ENCODE data around the gene ENO2. TPM values are rescaled to one million over a fixed set of nuclear protein-coding genes. Genes with fewer than 3 reads are reported as not detected.
"Not testable (repeated sequence)": the region's sequence is repeated elsewhere in the genome, so short reads cannot be mapped to it uniquely, and the experiment has no call there.

ENO2 gene
- total RNA-seq, 2 donors from 2014 or later = 234 to 858 TPM

DNA sequence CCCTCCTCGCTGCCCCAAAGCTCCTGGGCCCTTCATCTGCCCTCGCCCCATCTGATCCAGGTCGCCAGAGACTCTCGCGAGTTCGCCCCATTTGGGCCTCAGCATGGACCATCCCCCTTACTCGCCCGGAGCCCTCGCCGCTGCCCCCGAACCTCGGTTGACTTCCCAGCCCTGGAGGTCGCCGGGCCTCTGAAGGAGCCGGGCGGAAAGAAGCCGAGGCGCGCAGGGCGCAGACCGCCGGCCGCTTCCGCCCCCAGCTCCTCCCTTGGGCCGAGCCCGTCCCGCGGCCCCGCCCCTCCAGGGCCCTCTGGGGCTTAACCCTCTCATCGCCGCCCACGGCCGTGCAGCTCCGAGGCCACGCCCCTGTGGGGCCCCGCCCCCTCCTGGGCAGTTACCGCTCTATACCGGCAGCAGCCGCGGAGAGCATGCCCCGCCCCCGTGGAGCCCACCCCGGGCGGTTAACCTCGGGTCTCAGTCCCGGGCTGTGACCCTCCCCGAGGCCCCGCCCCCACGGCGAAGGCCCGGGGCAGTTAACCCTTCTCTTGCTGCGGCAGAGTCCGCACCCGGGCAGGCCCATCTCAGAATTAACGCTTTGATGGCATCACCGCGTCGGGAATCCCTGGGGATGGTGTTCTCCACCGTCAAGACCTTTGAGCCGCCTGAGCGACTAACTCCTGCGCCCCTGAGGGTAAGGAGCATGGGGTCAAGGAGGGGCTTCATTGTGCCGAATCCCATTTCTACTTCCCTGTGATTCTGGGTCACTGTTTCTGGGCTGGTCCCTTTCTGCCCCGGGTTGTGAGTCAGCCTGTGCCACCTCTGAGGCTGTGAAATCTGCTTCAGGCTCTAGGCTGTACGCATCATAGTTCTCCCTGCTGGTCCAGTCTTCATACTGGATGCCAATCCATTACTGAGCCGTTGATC is 41.0 kb upstream of the ENO2 start, which contains the start of gene SPSB2:
Gene SPSB2, minus strand, starts transcription at position 210 of the 921 bp plus-strand sequence. CDS start 402 bp downstream, outside the sequence.
- Mint-ChIP-seq H3K9me3 (no peaks in the 10 kb centered on the region), H3K4me1 (peaks cover 38% of the 10 kb centered on the region), H3K4me3 (peak within 1 kb of the TSS; percentile 94), H3K36me3 (ENCODE audit: low read depth) (peaks cover 98% of the 10 kb centered on the region), H3K27ac (peak within 1 kb of the TSS; percentile 94), H3K27me3 (no peaks in the 10 kb centered on the region)
- ATAC-seq (replicated peaks) = peak; percentile 78

DNA sequence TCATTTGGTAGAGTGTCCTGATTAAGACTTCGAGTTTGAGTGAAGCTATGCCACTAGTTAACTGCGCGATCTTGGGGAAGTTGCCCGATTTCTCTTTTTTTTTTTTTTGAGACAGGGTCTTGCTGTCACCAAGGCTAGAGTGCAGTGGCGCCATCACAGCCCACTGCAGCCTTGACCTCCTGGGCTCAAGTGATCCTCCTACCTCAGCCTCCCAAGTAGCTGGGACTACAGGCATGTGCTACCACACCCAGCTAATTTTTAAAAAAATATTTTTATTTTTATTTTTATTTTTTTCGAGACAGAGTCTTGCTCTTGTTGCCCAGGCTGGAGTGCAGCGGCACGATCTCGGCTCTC is 40.4 kb upstream of the ENO2 start:
- ATAC-seq (replicated peaks); H3K9me3 Mint-ChIP-seq; H3K27me3 Mint-ChIP-seq: not testable (repeated sequence)
- Mint-ChIP-seq H3K27ac (peak overlapping the region; percentile 94), H3K4me1 (peaks cover 33% of the 10 kb centered on the region), H3K36me3 (ENCODE audit: low read depth) (peaks cover 95% of the 10 kb centered on the region), H3K4me3 (peak overlapping the region; percentile 94)

DNA sequence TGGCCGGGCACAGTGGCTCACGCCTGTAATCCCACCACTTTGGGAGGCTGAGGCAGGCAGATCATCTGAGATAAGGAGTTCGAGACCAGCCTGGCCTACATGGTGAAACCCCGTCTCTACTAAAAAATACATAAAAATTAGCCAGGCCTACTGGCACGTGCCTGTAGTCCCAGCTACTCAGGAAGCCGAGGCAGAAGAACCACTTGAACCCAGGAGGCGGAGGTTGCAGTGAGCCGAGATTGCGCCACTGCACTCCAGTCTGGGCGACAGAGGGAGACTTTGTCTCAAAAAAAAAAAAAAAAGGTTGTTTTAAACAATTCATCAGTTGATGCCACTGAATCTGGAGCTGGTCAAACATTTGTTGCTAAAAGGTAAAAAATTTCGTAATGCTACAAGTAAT is 34.6 kb upstream of the ENO2 start:
- H3K36me3 Mint-ChIP-seq (ENCODE audit: low read depth) = peaks cover 71% of the 10 kb centered on the region
- not testable (repeated sequence) for H3K9me3 Mint-ChIP-seq; H3K4me1 Mint-ChIP-seq; H3K27ac Mint-ChIP-seq; ATAC-seq (replicated peaks); H3K27me3 Mint-ChIP-seq; H3K4me3 Mint-ChIP-seq

DNA sequence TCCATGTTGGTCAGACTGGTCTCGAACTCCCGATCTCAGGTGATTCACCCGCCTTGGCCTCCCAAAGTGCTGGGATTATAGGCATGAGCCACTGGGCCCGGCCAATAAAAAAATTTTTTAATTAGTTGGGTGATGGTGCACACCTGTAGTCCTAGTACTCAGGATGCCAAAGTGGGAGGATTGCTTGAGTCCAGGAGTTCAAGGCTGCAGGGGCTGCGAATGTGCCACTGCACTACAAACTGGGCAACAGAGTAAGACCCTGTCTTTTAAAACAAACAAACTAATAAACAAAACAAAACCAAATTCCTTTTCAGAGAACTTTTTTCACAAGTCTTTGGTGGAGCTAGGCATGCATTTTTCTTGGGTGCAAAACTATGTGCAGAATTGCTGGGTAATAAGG is 31.1 kb upstream of the ENO2 start:
- no peak for ATAC-seq (replicated peaks)
- no peaks in the 10 kb centered on the region for H3K9me3 Mint-ChIP-seq

DNA sequence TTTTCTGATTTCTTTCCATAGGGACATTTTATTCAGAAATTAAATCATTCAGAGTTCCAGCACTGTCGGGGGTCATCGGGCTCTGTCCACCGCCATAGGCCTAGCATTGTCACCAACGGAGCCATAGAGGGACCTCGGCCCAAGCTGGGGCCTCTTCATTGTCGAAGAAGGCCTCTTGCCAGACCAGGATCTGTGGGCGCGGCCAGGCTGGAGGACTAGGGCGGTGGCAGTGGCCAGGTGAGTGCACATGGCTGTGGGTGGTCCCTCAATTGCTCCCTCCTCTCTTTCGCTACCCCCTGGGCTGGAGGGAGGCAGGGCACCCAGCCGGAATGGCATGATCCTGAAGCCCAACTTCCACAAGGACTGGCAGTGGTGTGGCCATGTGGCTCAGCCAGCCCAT is 30.7 kb upstream of the ENO2 start:
- Mint-ChIP-seq H3K27me3 (no peaks in the 10 kb centered on the region), H3K4me1 (no peaks in the 10 kb centered on the region), H3K9me3 (no peaks in the 10 kb centered on the region), H3K27ac (no peak overlapping the region), H3K36me3 (ENCODE audit: low read depth) (peaks cover 45% of the 10 kb centered on the region), H3K4me3 (no peak overlapping the region)
- ATAC-seq (replicated peaks) = no peak

More for the DNA sequence above, 31.1 kb upstream of the ENO2 start:
- Mint-ChIP-seq H3K4me1 (no peaks in the 10 kb centered on the region), H3K36me3 (ENCODE audit: low read depth) (peaks cover 46% of the 10 kb centered on the region), H3K27ac (no peak overlapping the region), H3K4me3 (no peak overlapping the region), H3K27me3 (no peaks in the 10 kb centered on the region)

DNA sequence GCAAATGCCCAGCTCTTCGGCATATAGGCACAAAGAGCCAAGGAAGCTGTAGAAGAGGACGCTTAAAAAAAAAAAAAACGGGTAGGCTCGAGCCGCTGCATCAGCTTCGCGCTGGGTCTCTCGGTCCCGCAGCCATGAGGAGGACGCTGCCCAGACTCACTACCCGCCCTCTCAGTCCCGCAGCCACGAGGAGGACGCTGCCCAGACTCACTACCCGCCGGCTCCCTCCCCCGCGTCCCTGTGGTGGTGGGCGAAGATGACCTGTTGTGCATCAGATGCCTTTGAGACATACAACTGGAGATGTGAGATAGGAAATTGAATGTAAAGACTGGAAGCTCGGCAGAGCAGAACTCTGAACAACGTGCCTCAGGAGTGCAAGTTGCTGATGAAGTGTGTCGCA is 29.8 kb upstream of the ENO2 start:
- Mint-ChIP-seq H3K4me1 (no peaks in the 10 kb centered on the region), H3K9me3 (no peaks in the 10 kb centered on the region), H3K36me3 (ENCODE audit: low read depth) (peaks cover 39% of the 10 kb centered on the region), H3K27ac (no peak overlapping the region), H3K4me3 (no peak overlapping the region), H3K27me3 (no peaks in the 10 kb centered on the region)
- ATAC-seq (replicated peaks) = no peak

DNA sequence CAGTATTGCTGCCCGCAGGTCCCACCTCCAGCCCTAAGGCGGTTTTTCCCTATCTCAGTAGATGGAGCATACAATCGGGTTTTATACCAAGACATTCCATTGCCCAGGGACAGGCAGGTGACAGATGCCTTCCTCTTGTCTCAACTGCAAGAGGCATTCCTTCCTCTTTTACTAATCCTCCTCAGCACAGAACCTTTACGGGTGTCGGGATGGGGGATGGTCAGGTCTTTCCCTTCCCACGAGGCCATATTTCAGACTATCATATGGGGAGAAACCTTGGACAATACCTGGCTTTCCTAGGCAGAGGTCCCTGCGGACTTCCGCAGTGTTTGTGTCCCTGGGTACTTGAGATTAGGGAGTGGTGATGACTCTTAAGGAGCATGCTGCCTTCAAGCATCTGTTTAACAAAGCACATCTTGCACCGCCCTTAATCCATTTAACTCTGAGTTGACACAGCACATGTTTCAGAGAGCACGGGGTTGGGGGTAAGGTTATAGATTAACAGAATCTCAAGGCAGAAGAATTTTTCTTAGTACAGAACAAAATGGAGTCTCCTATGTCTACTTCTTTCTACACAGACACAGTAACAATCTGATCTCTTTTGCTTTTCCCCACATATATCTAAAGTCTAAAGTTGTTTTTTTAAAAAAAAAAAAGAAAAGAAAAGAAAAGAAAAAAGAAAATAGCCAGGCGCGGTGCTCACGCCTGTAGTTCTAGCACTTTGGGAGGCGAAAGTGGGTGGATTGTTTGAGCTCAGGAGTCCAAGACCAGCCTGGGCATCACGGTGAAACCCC is 28.0 kb upstream of the ENO2 start:
- H3K27ac Mint-ChIP-seq; H3K4me3 Mint-ChIP-seq; H3K4me1 Mint-ChIP-seq; H3K27me3 Mint-ChIP-seq; H3K9me3 Mint-ChIP-seq; ATAC-seq (replicated peaks): not testable (repeated sequence)
- H3K36me3 Mint-ChIP-seq (ENCODE audit: low read depth) = peaks cover 39% of the 10 kb centered on the region

DNA sequence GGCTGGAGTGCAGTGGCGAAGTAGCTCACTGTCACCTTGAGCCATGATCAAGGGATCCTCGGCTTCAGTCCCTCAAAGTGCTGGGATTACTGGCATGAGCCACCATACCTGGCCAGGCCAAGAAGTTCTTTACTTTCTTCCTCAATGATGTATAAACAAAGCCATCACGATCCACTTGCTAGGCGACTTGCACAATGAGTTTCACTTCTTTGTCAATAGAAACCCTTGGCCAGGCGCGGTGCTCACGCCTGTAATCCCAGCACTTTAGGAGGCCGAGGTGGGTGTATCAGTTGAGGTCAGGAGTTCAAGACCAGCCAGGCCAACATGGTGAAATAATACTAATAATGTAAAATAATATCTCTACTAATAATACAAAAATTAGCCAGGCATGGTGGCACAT is 26.9 kb upstream of the ENO2 start:
- H3K27ac Mint-ChIP-seq = no peak overlapping the region

DNA sequence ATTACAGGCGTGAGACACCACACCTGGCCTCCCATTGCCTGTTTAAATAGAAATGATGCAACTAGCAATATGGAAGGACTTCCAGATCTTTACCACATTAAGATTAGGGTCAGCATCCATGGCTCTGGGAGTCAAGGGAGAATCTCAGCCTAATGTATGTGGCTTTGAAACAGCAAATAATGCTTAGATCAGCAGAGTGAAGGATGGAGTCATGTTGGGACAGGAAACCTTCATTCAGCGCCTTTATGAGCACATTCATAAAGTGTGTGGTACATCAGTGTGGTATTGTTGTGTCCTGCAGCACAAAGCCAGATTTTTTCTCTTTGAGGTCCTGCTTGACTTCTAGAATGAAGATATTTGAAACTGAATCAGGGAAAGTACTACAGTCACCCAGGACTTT is 26.0 kb upstream of the ENO2 start:
- H3K9me3 Mint-ChIP-seq = no peaks in the 10 kb centered on the region
- peaks cover 23% of the 10 kb centered on the region for H3K36me3 Mint-ChIP-seq (ENCODE audit: low read depth)
- no peak overlapping the region for H3K4me3 Mint-ChIP-seq
- H3K27ac Mint-ChIP-seq = no peak overlapping the region
- H3K4me1 Mint-ChIP-seq = peaks cover 4% of the 10 kb centered on the region
- H3K27me3 Mint-ChIP-seq = no peaks in the 10 kb centered on the region
- ATAC-seq (replicated peaks) = no peak

More for the DNA sequence above, 26.9 kb upstream of the ENO2 start:
- Mint-ChIP-seq H3K4me1 (peaks cover 4% of the 10 kb centered on the region), H3K27me3 (no peaks in the 10 kb centered on the region), H3K36me3 (ENCODE audit: low read depth) (peaks cover 32% of the 10 kb centered on the region), H3K4me3 (no peak overlapping the region), H3K9me3 (no peaks in the 10 kb centered on the region)
- ATAC-seq (replicated peaks) = no peak

DNA sequence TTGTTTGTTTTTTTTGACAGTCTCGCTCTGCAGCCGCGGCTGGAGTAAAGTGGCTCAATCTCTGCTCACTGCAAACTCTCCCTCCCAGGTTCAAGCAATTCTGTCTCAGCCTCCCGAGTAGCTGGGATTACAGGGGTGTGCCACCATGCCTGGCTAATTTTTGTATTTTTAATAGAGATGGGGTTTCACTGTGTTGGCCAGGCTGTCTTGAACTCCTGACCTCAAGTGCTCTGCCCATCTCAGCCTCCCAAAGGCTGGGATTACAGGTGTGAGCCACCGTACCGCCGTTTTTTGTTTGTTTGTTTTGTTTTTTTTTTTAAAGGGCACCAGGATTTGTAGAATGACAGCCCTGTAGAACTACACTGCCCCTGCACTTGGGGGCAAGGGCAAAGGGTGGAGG is 25.6 kb upstream of the ENO2 start:
- peaks cover 19% of the 10 kb centered on the region for H3K36me3 Mint-ChIP-seq (ENCODE audit: low read depth)
- H3K27me3 Mint-ChIP-seq; H3K4me3 Mint-ChIP-seq; H3K27ac Mint-ChIP-seq; H3K4me1 Mint-ChIP-seq; ATAC-seq (replicated peaks); H3K9me3 Mint-ChIP-seq: not testable (repeated sequence)

DNA sequence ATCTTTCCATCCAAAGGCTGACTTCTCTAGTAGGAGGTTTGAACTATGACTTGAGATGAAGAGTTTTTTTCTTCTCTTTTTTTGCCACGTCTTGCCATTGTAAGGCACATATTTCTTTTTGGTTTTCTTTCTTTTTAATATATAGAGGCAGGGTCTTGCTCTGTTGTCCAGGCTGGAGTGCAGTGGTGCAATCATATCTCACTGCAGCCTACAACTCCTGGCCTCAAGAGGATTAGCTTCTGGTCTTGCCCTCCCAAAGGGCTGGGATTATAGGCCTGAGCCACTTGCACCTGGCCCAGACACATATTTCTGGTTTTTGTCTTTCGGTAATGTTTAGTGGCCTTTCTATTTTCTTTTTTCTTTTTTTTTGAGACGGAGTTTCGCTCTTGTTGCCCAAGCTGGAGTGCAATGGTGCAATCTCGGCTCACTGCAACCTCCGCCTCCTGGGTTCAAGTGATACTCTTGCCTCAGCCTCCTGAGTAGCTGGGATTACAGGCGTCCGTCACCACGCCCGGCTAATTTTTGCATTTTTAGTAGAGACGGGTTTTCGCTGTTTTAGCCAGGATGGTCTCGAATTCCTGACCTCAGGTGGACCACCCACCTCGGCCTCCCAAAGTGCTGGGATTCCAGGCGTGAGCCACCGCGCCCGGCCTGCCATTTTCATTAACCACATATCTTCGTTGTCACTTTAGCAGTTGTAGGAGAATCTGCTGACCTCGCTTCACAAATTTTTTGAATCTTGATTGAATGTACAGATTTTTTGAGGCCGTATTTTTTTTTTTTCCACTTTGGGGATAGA is 24.4 kb upstream of the ENO2 start:
- Mint-ChIP-seq H3K4me3 (peak overlapping the region; percentile 85), H3K27ac (peak overlapping the region; percentile 90)
- H3K4me1 Mint-ChIP-seq; ATAC-seq (replicated peaks); H3K27me3 Mint-ChIP-seq; H3K9me3 Mint-ChIP-seq; H3K36me3 Mint-ChIP-seq (ENCODE audit: low read depth): not testable (repeated sequence)

DNA sequence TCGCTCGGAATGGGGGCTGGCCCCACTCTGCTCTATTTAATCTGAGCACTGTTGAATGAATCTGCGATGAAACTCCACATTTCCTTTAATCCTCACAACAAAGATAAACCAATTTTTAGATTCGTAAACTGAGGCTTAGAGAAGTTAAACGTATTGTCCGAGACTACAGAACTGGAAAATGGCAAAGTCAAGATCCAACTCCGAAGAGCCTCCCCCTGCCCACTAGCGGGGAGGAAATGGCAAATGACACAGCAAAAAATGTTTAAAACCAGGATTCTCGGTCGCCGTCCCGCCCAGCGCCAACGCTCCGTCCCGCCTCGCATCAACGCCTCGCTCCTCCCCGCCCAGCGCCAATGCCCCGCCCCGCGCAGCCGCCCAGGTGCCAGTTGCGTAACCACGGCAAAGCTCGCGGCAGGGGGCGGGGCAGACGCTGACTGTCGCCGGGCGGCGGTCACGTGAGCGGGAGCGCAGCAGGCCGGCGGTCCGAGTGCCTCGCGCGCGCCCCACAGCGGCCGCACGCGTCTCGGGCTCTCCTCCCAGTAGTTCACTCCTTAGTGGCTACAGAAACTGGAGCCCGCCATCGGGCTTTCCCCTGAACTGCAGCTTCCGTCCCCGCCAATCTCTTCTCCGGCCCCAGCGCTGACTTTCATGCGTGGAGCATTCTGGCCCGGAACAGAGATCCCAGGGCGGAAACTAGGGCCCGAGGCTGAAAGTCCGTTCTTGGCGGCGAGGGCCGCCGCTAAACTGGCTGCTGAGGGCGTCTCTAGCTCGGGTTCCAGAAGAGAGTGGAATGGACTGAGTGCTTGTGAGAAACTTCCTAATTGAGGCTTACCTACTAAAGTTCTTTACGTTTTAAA is 23.4 kb upstream of the ENO2 start:
- Mint-ChIP-seq H3K27ac (peak overlapping the region; percentile 90), H3K27me3 (no peaks in the 10 kb centered on the region), H3K9me3 (no peaks in the 10 kb centered on the region), H3K4me3 (peak overlapping the region; percentile 85), H3K4me1 (peaks cover 4% of the 10 kb centered on the region), H3K36me3 (ENCODE audit: low read depth) (no peaks in the 10 kb centered on the region)
- peak; percentile 96 for ATAC-seq (replicated peaks)

DNA sequence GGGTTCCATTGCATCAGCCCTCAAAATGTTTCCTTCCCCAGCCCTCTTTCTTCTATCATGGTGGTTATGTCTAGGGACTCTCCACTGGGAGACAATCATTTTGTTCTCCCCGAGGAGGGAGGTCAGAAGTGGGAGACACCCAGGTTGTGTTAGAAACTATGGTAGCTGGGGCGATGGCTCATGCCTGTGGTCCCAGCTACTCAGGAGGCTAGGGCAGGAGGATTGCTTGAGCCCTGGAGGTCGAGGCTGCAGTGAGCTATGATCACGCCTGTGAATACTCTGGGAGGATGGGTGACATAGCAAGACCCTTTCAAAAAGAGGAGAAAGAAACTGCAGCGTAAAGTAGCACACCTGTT is 22.8 kb upstream of the ENO2 start:
- peak overlapping the region; percentile 85 for H3K4me3 Mint-ChIP-seq
- H3K9me3 Mint-ChIP-seq = no peaks in the 10 kb centered on the region
- peak overlapping the region; percentile 90 for H3K27ac Mint-ChIP-seq
- peak; percentile 11 for ATAC-seq (replicated peaks)
- no peaks in the 10 kb centered on the region for H3K36me3 Mint-ChIP-seq (ENCODE audit: low read depth)
- no peaks in the 10 kb centered on the region for H3K27me3 Mint-ChIP-seq
- H3K4me1 Mint-ChIP-seq = peaks cover 4% of the 10 kb centered on the region

DNA sequence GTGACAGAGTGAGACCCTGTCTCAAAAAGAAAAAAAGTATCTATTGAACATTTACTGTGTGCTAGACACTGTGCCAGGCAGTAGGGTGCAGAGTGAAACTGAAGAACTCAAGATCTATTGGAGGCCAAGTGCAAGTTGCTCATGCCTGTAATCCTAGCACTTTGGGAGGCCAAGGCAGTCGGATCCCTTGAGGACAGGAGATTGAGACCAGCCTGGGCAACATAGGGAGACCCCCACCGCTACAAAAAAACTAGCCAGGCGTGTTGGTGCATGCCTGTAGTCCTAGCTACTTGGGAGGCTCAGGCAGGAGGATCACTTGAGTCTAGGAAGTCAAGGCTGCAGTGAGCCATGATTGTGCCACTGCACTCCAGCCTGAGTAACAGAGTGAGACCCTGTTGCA is 21.7 kb upstream of the ENO2 start:
- H3K4me1 Mint-ChIP-seq; H3K9me3 Mint-ChIP-seq; H3K36me3 Mint-ChIP-seq (ENCODE audit: low read depth); H3K27ac Mint-ChIP-seq; H3K27me3 Mint-ChIP-seq; ATAC-seq (replicated peaks): not testable (repeated sequence)
- peak overlapping the region; percentile 85 for H3K4me3 Mint-ChIP-seq

Data from activated T-helper 17 cell treated with anti-CD3 and anti-CD28 coated beads, Interleukin-2, amount 50 U/mL, for 72 hours (primary cell).